Measurements from ENCODE around the gene CELA1.

DNA sequence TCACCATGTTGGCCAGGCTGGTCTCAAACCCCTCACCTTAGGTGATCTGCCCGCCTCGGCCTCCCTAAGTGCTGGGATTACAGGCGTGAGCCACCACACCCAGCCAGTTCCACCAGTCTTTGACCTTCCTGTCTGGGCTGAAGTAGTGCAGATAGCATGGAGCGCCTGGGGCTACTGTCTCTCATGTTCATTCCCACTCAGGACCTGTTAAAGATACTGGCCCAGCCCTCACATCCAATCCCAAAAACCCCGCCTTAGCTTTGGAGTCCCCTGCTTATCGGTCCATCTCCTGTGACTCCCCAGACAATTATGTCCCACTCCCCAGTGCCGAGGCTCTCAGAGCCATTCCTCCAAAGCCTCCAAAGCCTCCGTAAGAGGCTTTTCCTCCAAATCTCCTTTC is 12.0 kb upstream of the CELA1 start:
- TF ChIP-seq YY1 (IDR thresholded peaks at IDR 0.05; ENCODE audit: insufficient read depth, insufficient read length) (no peak), ZNF274 (IDR thresholded peaks at IDR 0.05; ENCODE audit: low read depth, low read length) (no peak)

Data from NT2/D1 (cell line).